ENCODE results near the gene PRMT7.

The PRMT7 gene

GRCh38 chr16:68399456-68399855 lies 88.6 kb downstream of the PRMT7 start:
- DNase-seq = no peak

GRCh38 chr16:68400083-68400923 lies 89.5 kb downstream of the PRMT7 start:
- DNase-seq = no peak

- DNase-seq = no peak
Observed at GRCh38 chr16:68400924-68401460, 90.2 kb downstream of the PRMT7 start.

GRCh38 chr16:68401871-68402747 lies 91.3 kb downstream of the PRMT7 start:
- no peak for DNase-seq

- no peak for DNase-seq
Observed at GRCh38 chr16:68402748-68403040, 91.9 kb downstream of the PRMT7 start.

- no peak for DNase-seq
Observed at GRCh38 chr16:68403177-68403576, 92.4 kb downstream of the PRMT7 start.

GRCh38 chr16:68403704-68404103 lies 92.9 kb downstream of the PRMT7 start:
- no peak for DNase-seq

GRCh38 chr16:68404736-68405345 lies 94.0 kb downstream of the PRMT7 start:
- DNase-seq = no peak

- DNase-seq = no peak
Observed at GRCh38 chr16:68406458-68407152, 95.8 kb downstream of the PRMT7 start.

Measured in DMS 273 treated with DMSO at 0.1 percent for 48 hours (cell line).